Astrocyte (in vitro differentiated cells and primary cell): ENCODE results near the gene DTWD2.

Source experiments
- EZH2 ChIP-seq: IDR thresholded peaks from 2 replicates; pipeline ENCODE4 v1.6.1; 2012; ENCODE audit warnings: mild to moderate bottlenecking, low read length, inconsistent platforms; ENCODE audit not compliant: insufficient read depth
- TF ChIP-seq, protein P1 (sequence below): IDR thresholded peaks from 2 replicates; pipeline ENCODE4 v1.5.1; 2011; ENCODE audit warnings: low read depth, mild to moderate bottlenecking, inconsistent platforms, low read length, moderate library complexity; ENCODE audit not compliant: insufficient read depth

DNA sequence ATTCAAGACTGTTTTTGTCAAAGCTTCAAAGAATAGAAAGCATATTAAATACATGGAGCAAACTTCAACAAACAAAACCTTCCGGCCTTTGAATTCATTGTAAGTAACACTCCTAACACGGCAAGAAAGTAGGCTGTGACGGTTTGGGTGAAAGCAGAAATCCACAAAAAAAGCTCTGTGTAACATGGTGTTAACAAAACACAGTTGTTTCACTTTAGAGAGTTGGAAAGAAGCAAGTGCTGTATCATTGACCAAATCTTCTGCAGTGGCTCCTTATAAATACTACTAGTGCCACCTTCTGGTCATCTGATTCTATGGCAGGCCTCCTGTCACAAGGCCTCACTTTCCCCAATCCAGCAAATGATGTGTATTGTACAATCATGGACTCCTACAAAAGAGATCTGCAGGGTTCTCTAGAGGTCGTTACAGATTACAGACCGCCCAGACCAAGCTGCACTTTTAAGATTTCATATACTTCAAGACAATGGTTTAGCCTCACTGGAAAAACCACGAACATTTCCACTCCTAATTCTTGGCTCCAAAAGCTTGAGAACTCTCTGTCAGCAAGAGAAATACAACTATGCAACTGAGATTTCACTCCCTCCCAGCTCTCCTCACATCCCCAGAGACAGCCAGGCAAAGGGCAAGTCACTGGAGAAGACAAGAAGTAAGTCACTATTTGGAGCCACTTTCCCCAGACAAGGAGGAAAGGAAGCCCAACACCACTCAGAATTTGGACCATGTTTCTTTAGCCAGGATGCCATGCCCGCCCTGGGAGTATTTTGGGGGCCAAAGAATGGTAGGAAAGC, 196.2 kb downstream of the DTWD2 start:
- TF ChIP-seq, protein P1, sequence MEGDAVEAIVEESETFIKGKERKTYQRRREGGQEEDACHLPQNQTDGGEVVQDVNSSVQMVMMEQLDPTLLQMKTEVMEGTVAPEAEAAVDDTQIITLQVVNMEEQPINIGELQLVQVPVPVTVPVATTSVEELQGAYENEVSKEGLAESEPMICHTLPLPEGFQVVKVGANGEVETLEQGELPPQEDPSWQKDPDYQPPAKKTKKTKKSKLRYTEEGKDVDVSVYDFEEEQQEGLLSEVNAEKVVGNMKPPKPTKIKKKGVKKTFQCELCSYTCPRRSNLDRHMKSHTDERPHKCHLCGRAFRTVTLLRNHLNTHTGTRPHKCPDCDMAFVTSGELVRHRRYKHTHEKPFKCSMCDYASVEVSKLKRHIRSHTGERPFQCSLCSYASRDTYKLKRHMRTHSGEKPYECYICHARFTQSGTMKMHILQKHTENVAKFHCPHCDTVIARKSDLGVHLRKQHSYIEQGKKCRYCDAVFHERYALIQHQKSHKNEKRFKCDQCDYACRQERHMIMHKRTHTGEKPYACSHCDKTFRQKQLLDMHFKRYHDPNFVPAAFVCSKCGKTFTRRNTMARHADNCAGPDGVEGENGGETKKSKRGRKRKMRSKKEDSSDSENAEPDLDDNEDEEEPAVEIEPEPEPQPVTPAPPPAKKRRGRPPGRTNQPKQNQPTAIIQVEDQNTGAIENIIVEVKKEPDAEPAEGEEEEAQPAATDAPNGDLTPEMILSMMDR, result peak; percentile 91
- no peak for TF ChIP-seq EZH2
